PFSK-1 (cell line): ENCODE measurements around the gene LSMEM2.

Experiments used
- POLR2AphosphoS5 ChIP-seq: IDR thresholded peaks from 2 replicates; pipeline ENCODE4 v1.6.1; 2012; ENCODE audit warnings: low read depth, mild to moderate bottlenecking, control low read depth, low read length, moderate library complexity
- SIN3A ChIP-seq: IDR thresholded peaks from 2 replicates; pipeline ENCODE4 v1.6.1; 2012; ENCODE audit warnings: mild to moderate bottlenecking, low read length, moderate library complexity, borderline replicate concordance; ENCODE audit not compliant: insufficient read depth
- TF ChIP-seq, protein P1 (sequence below), 2 experiments: IDR thresholded peaks; 2 replicates each; pipeline versions ENCODE4 v1.6.1 to v1.8.0; 2011 to 2012; ENCODE audit warnings: low read depth in 2 of 2, low read length in 2 of 2, control low read depth in 1 of 2, inconsistent platforms in 1 of 2, mild to moderate bottlenecking in 1 of 2, moderate library complexity in 1 of 2; ENCODE audit not compliant: insufficient read depth in 1 of 2

DNA sequence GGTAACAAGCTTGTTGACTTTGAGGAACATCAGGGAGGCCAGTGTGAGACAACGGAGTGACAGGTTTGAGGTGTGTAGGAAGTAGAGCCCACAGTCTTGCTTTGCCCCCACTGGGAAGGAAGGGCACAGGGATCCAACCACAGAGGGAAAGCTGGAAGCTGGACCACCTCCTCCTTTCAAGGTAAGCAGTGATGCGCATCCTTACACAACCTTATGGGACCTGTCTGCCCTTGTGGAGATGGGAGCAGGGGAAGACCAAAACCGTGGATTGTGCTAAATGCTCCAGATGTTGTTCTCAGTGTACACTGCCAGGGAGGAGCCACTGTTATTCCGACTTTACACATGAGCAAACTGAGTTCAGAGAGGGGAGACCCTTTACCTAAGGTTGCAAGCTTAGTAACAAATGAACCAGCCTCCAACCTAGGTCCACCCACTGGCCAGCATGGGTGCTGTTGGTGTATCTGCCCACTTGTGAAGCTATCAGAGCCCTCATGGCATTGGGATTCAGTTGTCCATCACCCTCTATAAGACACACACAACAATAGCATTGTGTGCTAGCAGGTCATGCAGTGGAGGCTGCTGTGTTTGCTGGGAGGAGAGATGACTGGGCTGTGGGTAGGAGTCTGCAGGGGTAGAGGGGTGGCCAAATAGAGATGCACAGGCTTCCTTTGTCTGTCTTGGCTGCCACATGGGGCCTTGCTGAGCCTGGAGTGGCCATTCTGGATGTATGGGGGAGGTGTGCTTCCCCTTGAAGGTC, 586 bp upstream of the LSMEM2 start:
- TF ChIP-seq SIN3A (no peak), POLR2AphosphoS5 (no peak)
- TF ChIP-seq, protein P1, sequence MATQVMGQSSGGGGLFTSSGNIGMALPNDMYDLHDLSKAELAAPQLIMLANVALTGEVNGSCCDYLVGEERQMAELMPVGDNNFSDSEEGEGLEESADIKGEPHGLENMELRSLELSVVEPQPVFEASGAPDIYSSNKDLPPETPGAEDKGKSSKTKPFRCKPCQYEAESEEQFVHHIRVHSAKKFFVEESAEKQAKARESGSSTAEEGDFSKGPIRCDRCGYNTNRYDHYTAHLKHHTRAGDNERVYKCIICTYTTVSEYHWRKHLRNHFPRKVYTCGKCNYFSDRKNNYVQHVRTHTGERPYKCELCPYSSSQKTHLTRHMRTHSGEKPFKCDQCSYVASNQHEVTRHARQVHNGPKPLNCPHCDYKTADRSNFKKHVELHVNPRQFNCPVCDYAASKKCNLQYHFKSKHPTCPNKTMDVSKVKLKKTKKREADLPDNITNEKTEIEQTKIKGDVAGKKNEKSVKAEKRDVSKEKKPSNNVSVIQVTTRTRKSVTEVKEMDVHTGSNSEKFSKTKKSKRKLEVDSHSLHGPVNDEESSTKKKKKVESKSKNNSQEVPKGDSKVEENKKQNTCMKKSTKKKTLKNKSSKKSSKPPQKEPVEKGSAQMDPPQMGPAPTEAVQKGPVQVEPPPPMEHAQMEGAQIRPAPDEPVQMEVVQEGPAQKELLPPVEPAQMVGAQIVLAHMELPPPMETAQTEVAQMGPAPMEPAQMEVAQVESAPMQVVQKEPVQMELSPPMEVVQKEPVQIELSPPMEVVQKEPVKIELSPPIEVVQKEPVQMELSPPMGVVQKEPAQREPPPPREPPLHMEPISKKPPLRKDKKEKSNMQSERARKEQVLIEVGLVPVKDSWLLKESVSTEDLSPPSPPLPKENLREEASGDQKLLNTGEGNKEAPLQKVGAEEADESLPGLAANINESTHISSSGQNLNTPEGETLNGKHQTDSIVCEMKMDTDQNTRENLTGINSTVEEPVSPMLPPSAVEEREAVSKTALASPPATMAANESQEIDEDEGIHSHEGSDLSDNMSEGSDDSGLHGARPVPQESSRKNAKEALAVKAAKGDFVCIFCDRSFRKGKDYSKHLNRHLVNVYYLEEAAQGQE (IDR thresholded peaks at IDR 0.05; ENCODE audit: insufficient read depth in 1 of 2, low read depth in 2 of 2, low read length in 2 of 2): no peak
